HepG2 (cell line): ENCODE data around the gene MAPK13. TPM values are rescaled to one million over a fixed set of nuclear protein-coding genes. Genes with fewer than 3 reads are reported as not detected.

ENCODE experiments used
- ARHGAP35 ChIP-seq: sonication (generic); formaldehyde crosslinking; IDR thresholded peaks from 2 replicates; pipeline ENCODE4 v1.9.0; 2022; ENCODE audit warnings: mild to moderate bottlenecking, inconsistent platforms, moderate library complexity, missing genetic modification reagents, borderline replicate concordance
- CENPX ChIP-seq: sonication (generic); formaldehyde crosslinking; IDR thresholded peaks from 2 replicates; pipeline ENCODE4 v1.9.0; 2021; ENCODE audit warnings: mild to moderate bottlenecking, missing genetic modification reagents, moderate library complexity
- DMTF1 ChIP-seq: sonication (generic); formaldehyde crosslinking; IDR thresholded peaks from 2 replicates; pipeline ENCODE4 v1.4.0; 2020; ENCODE audit warnings: mild to moderate bottlenecking, missing genetic modification reagents
- HDAC1 ChIP-seq: sonication (generic); formaldehyde crosslinking; IDR thresholded peaks from 2 replicates; pipeline ENCODE4 v1.5.1; 2020; ENCODE audit warnings: mild to moderate bottlenecking, missing genetic modification reagents
- HOXA3 ChIP-seq: sonication (generic); formaldehyde crosslinking; IDR thresholded peaks from 2 replicates; pipeline ENCODE4 v1.5.0; 2020; ENCODE audit warnings: missing genetic modification reagents
- KAT2B ChIP-seq: fragments of 150-350 bp; IDR thresholded peaks from 2 replicates; pipeline ENCODE4 v1.6.1; 2014; ENCODE audit warnings: low read depth, low read length, borderline replicate concordance
- MED1 ChIP-seq: sonication (generic); formaldehyde crosslinking; IDR thresholded peaks from 2 replicates; pipeline ENCODE4 v1.4.0; 2020; ENCODE audit warnings: missing genetic modification reagents
- MTA3 ChIP-seq: sonication (generic); formaldehyde crosslinking; IDR thresholded peaks from 2 replicates; pipeline ENCODE4 v1.4.0; 2020; ENCODE audit warnings: missing genetic modification reagents
- MTERF4 ChIP-seq: sonication (generic); formaldehyde crosslinking; IDR thresholded peaks from 2 replicates; pipeline ENCODE4 v1.8.0; 2023; ENCODE audit warnings: mild to moderate bottlenecking, missing genetic modification reagents
- MYC ChIP-seq: sonication (generic); formaldehyde crosslinking; IDR thresholded peaks from 2 replicates; pipeline ENCODE4 v1.9.0; 2021; ENCODE audit warnings: missing genetic modification reagents, borderline replicate concordance
- NFIB ChIP-seq: sonication (generic); formaldehyde crosslinking; IDR thresholded peaks from 2 replicates; pipeline ENCODE4 v1.9.0; 2021; ENCODE audit warnings: missing genetic modification reagents, mild to moderate bottlenecking, borderline replicate concordance
- PCBP2 ChIP-seq: fragments of 200-400 bp; formaldehyde crosslinking; optimal IDR thresholded peaks from 2 replicates; pipeline ENCODE3; 2018; ENCODE audit warnings: low read length, low read depth; ENCODE audit not compliant: poor library complexity, severe bottlenecking
- REST ChIP-seq, 2 experiments: IDR thresholded peaks; 2 replicates each; pipeline ENCODE4 v1.6.1; 2011 to 2012; ENCODE audit warnings: low read length in 2 of 2, borderline replicate concordance in 1 of 2, low read depth in 1 of 2, mild to moderate bottlenecking in 1 of 2, moderate library complexity in 1 of 2
- RORA ChIP-seq: sonication (generic); formaldehyde crosslinking; IDR thresholded peaks from 2 replicates; pipeline ENCODE4 v1.5.0; 2020; ENCODE audit warnings: mild to moderate bottlenecking, missing genetic modification reagents, moderate library complexity
- TAF15 ChIP-seq: fragments of 200-400 bp; formaldehyde crosslinking; IDR thresholded peaks from one replicate; pipeline ENCODE4 v1.6.1; 2018; ENCODE audit warnings: mild to moderate bottlenecking, low read depth, low read length; ENCODE audit not compliant: poor library complexity, severe bottlenecking
- ZNF251 ChIP-seq: sonication (generic); formaldehyde crosslinking; IDR thresholded peaks from 2 replicates; pipeline ENCODE4 v1.9.0; 2021; ENCODE audit warnings: mild to moderate bottlenecking, missing genetic modification reagents
- ZNF3 ChIP-seq: IDR thresholded peaks from 2 replicates; pipeline ENCODE4 v1.7.0; 2017; ENCODE audit warnings: inconsistent platforms
- ZNF460 ChIP-seq: sonication (generic); formaldehyde crosslinking; IDR thresholded peaks from 2 replicates; pipeline ENCODE4 v1.5.1; 2020; ENCODE audit warnings: missing genetic modification reagents, mild to moderate bottlenecking, borderline replicate concordance
- ZNF589 ChIP-seq: sonication (generic); formaldehyde crosslinking; conservative IDR thresholded peaks from 2 replicates; pipeline ENCODE4 v1.8.0; 2022; ENCODE audit warnings: mild to moderate bottlenecking, moderate library complexity, missing genetic modification reagents
- ZNF639 ChIP-seq: conservative IDR thresholded peaks from 2 replicates; pipeline ENCODE4 v1.6.1; 2018; ENCODE audit warnings: missing genetic modification reagents
- ZNF703 ChIP-seq: sonication (generic); formaldehyde crosslinking; IDR thresholded peaks from 2 replicates; pipeline ENCODE4 v1.5.1; 2020; ENCODE audit warnings: missing genetic modification reagents, mild to moderate bottlenecking, moderate library complexity, borderline replicate concordance
- polyA plus RNA-seq, 8 experiments: library from polyadenylated mRNA; depleted of rRNA in 3 of 8; stranded (reverse) in 7 of 8; unstranded in 1 of 8; fragments of >200 nt; fragmentation: Illumina TruSeq in 4 of 8; extraction: Trizol in 4 of 8; gene quantifications; 2 replicates each; pipeline versions ENCODE4 v1.2.1 to v1.2.3, GENCODE V29; 2011 to 2016; ENCODE audit warnings: low read depth in 4 of 8, missing spikeins in 1 of 8, mixed read lengths in 1 of 8; ENCODE audit not compliant: insufficient read depth in 1 of 8
- total RNA-seq, 5 experiments: library from RNA; depleted of rRNA; stranded (reverse); fragments of >200 nt; fragmentation: Illumina TruSeq; extraction: Trizol; gene quantifications; 2 replicates each; pipeline ENCODE4 v1.2.3, GENCODE V29; 2016; ENCODE audit warnings: low read depth in 1 of 5

Gene MAPK13
- total and polyA plus RNA-seq, 2 of the 13 experiments (the other 11 are each of a cell fraction or from before 2014, with no cell fraction given): 12.7 to 43.4 TPM

- TF ChIP-seq RORA: no peak
- TF ChIP-seq MTERF4 (CRISPR knock-in tag): no peak
- no peak for TF ChIP-seq ZNF460 (CRISPR knock-in tag)
- no peak for TF ChIP-seq ZNF3 (CRISPR knock-in tag)
- TF ChIP-seq ZNF639 (CRISPR knock-in tag): peak; percentile 84; the same call in 1 of the 2 replicates
- no peak for TF ChIP-seq ZNF703 (CRISPR knock-in tag)
- TF ChIP-seq NFIB (CRISPR knock-in tag): no peak
- TF ChIP-seq KAT2B: no peak
- 0 out of 2 replicates have a peak, but pooled peaks have one; percentile 79 for TF ChIP-seq ARHGAP35 (CRISPR knock-in tag)
- TF ChIP-seq PCBP2: no peak
- peak; percentile 88 for TF ChIP-seq HDAC1
- peak; percentile 96 for TF ChIP-seq MED1 (CRISPR knock-in tag)
- TF ChIP-seq TAF15: no peak
- TF ChIP-seq HOXA3: peak; percentile 93
- TF ChIP-seq CENPX (CRISPR knock-in tag): no peak
- TF ChIP-seq ZNF251 (CRISPR knock-in tag): no peak
- peak; percentile 93 for TF ChIP-seq MYC (CRISPR knock-in tag)
- TF ChIP-seq DMTF1: no peak
- no peak for TF ChIP-seq MTA3 (CRISPR knock-in tag)
- TF ChIP-seq ZNF589 (CRISPR knock-in tag): peak; percentile 62; the same call in 1 of the 2 replicates
- TF ChIP-seq REST (IDR thresholded peaks at IDR 0.05; ENCODE audit: borderline replicate concordance in 1 of 2, low read depth in 1 of 2, low read length in 2 of 2): peak in 1 of 2 experiments; percentile 75; a peak in 1 of 4 replicates
Observed at GRCh38 chr6:36095497-36096391, 34.6 kb upstream of the MAPK13 start (continued).
